Natural killer cell treated with Interleukin-12 subunit alpha and Interleukin-12 subunit beta and Interleukin-15 and Interleukin-18, amount 100 ng/mL, for 72 hours (primary cell): ENCODE measurements around the gene FAM13C. TPM values are rescaled to one million over a fixed set of nuclear protein-coding genes. Genes with fewer than 3 reads are reported as not detected.

Experiments used
- ATAC-seq, 2 donors: fragments of 150-1000 bp; cut with Tn5 transposase in 1 of 2; sonication (Bioruptor Pico), chemical (Tn5 transposase) in 1 of 2; 2 replicates each; pipeline ENCODE4 v1.10.0; 2021
- DNase-seq: peaks from one replicate; pipeline ENCODE4 v3.0.0; 2022; ENCODE audit warnings: low spot score
- H3K27ac Mint-ChIP-seq, 2 donors: 1 replicate in 1 of 2; 2 replicates in 1 of 2; pipeline ENCODE4 v1.8.0; 2022; ENCODE audit warnings: mixed read lengths in 2 of 2, mild to moderate bottlenecking in 1 of 2, moderate library complexity in 1 of 2
- H3K27me3 Mint-ChIP-seq, 2 donors: 1 replicate in 1 of 2; 2 replicates in 1 of 2; pipeline ENCODE4 v1.8.0; 2022; ENCODE audit warnings: mixed read lengths in 2 of 2
- H3K36me3 Mint-ChIP-seq: one replicate; pipeline ENCODE4 v1.8.0; 2022; ENCODE audit warnings: mixed read lengths
- H3K4me1 Mint-ChIP-seq, 2 donors: 1 replicate in 1 of 2; 2 replicates in 1 of 2; pipeline ENCODE4 v1.8.0; 2022; ENCODE audit warnings: low read depth in 2 of 2, mixed read lengths in 2 of 2, mild to moderate bottlenecking in 1 of 2
- H3K4me3 Mint-ChIP-seq: one replicate; pipeline ENCODE4 v1.8.0; 2022; ENCODE audit warnings: mixed read lengths
- H3K9me3 Mint-ChIP-seq: 2 replicates; pipeline ENCODE4 v1.8.0; 2022; ENCODE audit warnings: mixed read lengths
- total RNA-seq, 2 donors: library from RNA; stranded (reverse); gene quantifications; one replicate each; pipeline ENCODE4 v1.2.3, GENCODE V29; 2022

The FAM13C gene
- total RNA-seq, 2 donors from 2014 or later: not detected

GRCh38 chr10:59299933-59300332, 62.4 kb downstream of the FAM13C start:
- H3K4me3 Mint-ChIP-seq: no peak overlapping the region

GRCh38 chr10:59290448-59290847, 71.9 kb downstream of the FAM13C start:
- no peaks in the 10 kb centered on the region for H3K27me3 Mint-ChIP-seq
- ATAC-seq (no peak), DNase-seq (no peak)
- H3K4me1 Mint-ChIP-seq: no peaks in the 10 kb centered on the region
- H3K36me3 Mint-ChIP-seq: no peaks in the 10 kb centered on the region
- no peak overlapping the region for H3K27ac Mint-ChIP-seq
- no peak overlapping the region for H3K4me3 Mint-ChIP-seq
- peaks cover 4% of the 10 kb centered on the region for H3K9me3 Mint-ChIP-seq

More at GRCh38 chr10:59299933-59300332, 62.4 kb downstream of the FAM13C start:
- ATAC-seq (no peak), DNase-seq (no peak)
- Mint-ChIP-seq H3K9me3 (peaks cover 4% of the 10 kb centered on the region), H3K27me3 (no peaks in the 10 kb centered on the region), H3K4me1 (no peaks in the 10 kb centered on the region), H3K27ac (no peak overlapping the region), H3K36me3 (no peaks in the 10 kb centered on the region)

- Mint-ChIP-seq H3K9me3 (peaks cover 4% of the 10 kb centered on the region), H3K27ac (no peak overlapping the region), H3K36me3 (no peaks in the 10 kb centered on the region), H3K27me3 (no peaks in the 10 kb centered on the region), H3K4me3 (no peak overlapping the region), H3K4me1 (no peaks in the 10 kb centered on the region)
- ATAC-seq (no peak), DNase-seq (no peak)
These were observed 72.5 kb downstream of the FAM13C start for GRCh38 chr10:59289853-59290252.

- ATAC-seq: no peak
- no peaks in the 10 kb centered on the region for H3K36me3 Mint-ChIP-seq
- no peaks in the 10 kb centered on the region for H3K27me3 Mint-ChIP-seq
- H3K4me3 Mint-ChIP-seq: no peak overlapping the region
- no peak overlapping the region for H3K27ac Mint-ChIP-seq
- no peak for DNase-seq
- H3K4me1 Mint-ChIP-seq: no peaks in the 10 kb centered on the region
- H3K9me3 Mint-ChIP-seq: peaks cover 4% of the 10 kb centered on the region
These were observed 74.6 kb downstream of the FAM13C start for GRCh38 chr10:59287587-59288255.

- DNase-seq (no peak), ATAC-seq (no peak)
- Mint-ChIP-seq H3K27ac (no peak overlapping the region), H3K27me3 (no peaks in the 10 kb centered on the region), H3K4me3 (no peak overlapping the region), H3K36me3 (no peaks in the 10 kb centered on the region), H3K4me1 (no peaks in the 10 kb centered on the region), H3K9me3 (peaks cover 4% of the 10 kb centered on the region)
These were observed 76.5 kb downstream of the FAM13C start for GRCh38 chr10:59285848-59286247.

- no peaks in the 10 kb centered on the region for H3K9me3 Mint-ChIP-seq
- H3K27me3 Mint-ChIP-seq: no peaks in the 10 kb centered on the region
- no peak overlapping the region for H3K4me3 Mint-ChIP-seq
- H3K4me1 Mint-ChIP-seq: no peaks in the 10 kb centered on the region
- no peak for DNase-seq
- no peak for ATAC-seq
- no peaks in the 10 kb centered on the region for H3K36me3 Mint-ChIP-seq
- H3K27ac Mint-ChIP-seq: no peak overlapping the region
These were observed 77.3 kb downstream of the FAM13C start for GRCh38 chr10:59285073-59285472.

GRCh38 chr10:59284118-59284975, 78.0 kb downstream of the FAM13C start:
- H3K9me3 Mint-ChIP-seq: no peaks in the 10 kb centered on the region
- no peak overlapping the region for H3K27ac Mint-ChIP-seq
- DNase-seq (no peak), ATAC-seq (peak; percentile 42 to 59)
- H3K4me1 Mint-ChIP-seq: no peaks in the 10 kb centered on the region
- no peak overlapping the region for H3K4me3 Mint-ChIP-seq
- no peaks in the 10 kb centered on the region for H3K27me3 Mint-ChIP-seq
- no peaks in the 10 kb centered on the region for H3K36me3 Mint-ChIP-seq

- DNase-seq (no peak), ATAC-seq (no peak)
- Mint-ChIP-seq H3K4me3 (no peak overlapping the region), H3K27me3 (no peaks in the 10 kb centered on the region), H3K9me3 (no peaks in the 10 kb centered on the region), H3K36me3 (no peaks in the 10 kb centered on the region), H3K27ac (no peak overlapping the region), H3K4me1 (no peaks in the 10 kb centered on the region)
These were observed 78.8 kb downstream of the FAM13C start for GRCh38 chr10:59283456-59284091.

GRCh38 chr10:59281861-59282260, 80.5 kb downstream of the FAM13C start:
- Mint-ChIP-seq H3K9me3 (no peaks in the 10 kb centered on the region), H3K27ac (no peak overlapping the region), H3K36me3 (no peaks in the 10 kb centered on the region), H3K27me3 (no peaks in the 10 kb centered on the region), H3K4me3 (no peak overlapping the region), H3K4me1 (no peaks in the 10 kb centered on the region)
- ATAC-seq (no peak), DNase-seq (no peak)

- Mint-ChIP-seq H3K36me3 (no peaks in the 10 kb centered on the region), H3K27ac (no peak overlapping the region), H3K9me3 (no peaks in the 10 kb centered on the region), H3K27me3 (no peaks in the 10 kb centered on the region), H3K4me3 (no peak overlapping the region), H3K4me1 (no peaks in the 10 kb centered on the region)
- no peak for DNase-seq
- no peak for ATAC-seq
These were observed 82.3 kb downstream of the FAM13C start for GRCh38 chr10:59279991-59280505.

GRCh38 chr10:59279476-59279875, 82.9 kb downstream of the FAM13C start:
- ATAC-seq (no peak), DNase-seq (no peak)
- Mint-ChIP-seq H3K27me3 (no peaks in the 10 kb centered on the region), H3K4me1 (no peaks in the 10 kb centered on the region), H3K27ac (no peak overlapping the region), H3K4me3 (no peak overlapping the region), H3K9me3 (no peaks in the 10 kb centered on the region), H3K36me3 (no peaks in the 10 kb centered on the region)

- H3K9me3 Mint-ChIP-seq: peaks cover 3% of the 10 kb centered on the region
- ATAC-seq (no peak), DNase-seq (no peak)
- H3K27ac Mint-ChIP-seq: no peak overlapping the region
- no peak overlapping the region for H3K4me3 Mint-ChIP-seq
- no peaks in the 10 kb centered on the region for H3K4me1 Mint-ChIP-seq
- H3K36me3 Mint-ChIP-seq: no peaks in the 10 kb centered on the region
- H3K27me3 Mint-ChIP-seq: no peaks in the 10 kb centered on the region
These were observed 85.4 kb downstream of the FAM13C start for GRCh38 chr10:59276919-59277318.

GRCh38 chr10:59276133-59276532, 86.2 kb downstream of the FAM13C start:
- H3K27ac Mint-ChIP-seq: no peak overlapping the region
- no peak for DNase-seq
- H3K4me3 Mint-ChIP-seq: no peak overlapping the region
- no peaks in the 10 kb centered on the region for H3K27me3 Mint-ChIP-seq
- peaks cover 3% of the 10 kb centered on the region for H3K9me3 Mint-ChIP-seq
- no peak for ATAC-seq
- H3K4me1 Mint-ChIP-seq: no peaks in the 10 kb centered on the region
- no peaks in the 10 kb centered on the region for H3K36me3 Mint-ChIP-seq

GRCh38 chr10:59273445-59273844, 88.9 kb downstream of the FAM13C start:
- ATAC-seq (no peak), DNase-seq (no peak)
- no peak overlapping the region for H3K4me3 Mint-ChIP-seq
- no peaks in the 10 kb centered on the region for H3K27me3 Mint-ChIP-seq
- no peak overlapping the region for H3K27ac Mint-ChIP-seq
- H3K9me3 Mint-ChIP-seq: peaks cover 7% of the 10 kb centered on the region
- H3K4me1 Mint-ChIP-seq: no peaks in the 10 kb centered on the region
- no peaks in the 10 kb centered on the region for H3K36me3 Mint-ChIP-seq
